NCI-H128 (cell line): Measurements from ENCODE around the gene SNX9.

Experiments used
- DNase-seq: peaks from one replicate; lab custom pipeline; 2025; ENCODE audit not compliant: unreplicated experiment; lab: John Stamatoyannopoulos, UW

SNX9 gene

DNA sequence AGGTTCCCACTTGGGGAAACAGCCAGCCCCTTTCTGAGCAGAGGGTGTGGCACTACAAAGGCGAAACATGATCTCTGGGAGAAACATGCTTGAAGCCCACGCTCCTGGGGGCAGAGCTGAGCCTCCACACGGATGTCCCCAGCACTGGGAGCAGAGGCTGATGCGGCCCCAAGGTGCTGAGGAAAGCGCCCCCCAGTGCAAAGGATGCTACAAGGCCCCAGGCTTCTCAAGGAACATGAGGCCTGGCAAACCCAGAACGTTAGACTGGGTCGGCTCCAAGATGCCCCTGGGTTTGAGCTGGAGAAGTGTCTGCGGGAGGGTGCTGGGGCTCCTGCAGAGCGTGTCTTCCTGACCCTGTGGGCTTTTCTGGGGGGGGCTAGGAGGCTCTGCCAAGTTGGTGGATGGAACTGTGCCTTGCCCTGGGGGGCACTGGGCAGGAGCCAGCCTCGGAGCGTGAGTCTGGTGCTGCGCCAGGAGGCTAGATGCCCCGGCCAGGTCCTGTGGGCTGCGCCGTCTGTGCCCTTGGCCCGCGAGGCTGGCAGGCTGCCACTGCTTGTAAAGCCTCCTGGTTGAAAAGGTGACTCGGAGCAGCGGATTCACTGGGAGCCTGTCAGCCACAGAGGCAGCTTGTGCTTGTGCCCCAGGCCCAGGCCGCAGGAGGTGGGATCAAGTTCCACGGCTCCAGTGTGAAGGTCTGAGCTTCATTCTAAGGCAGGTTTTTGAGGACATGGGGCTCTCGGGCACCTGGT lies 166.7 kb downstream of the SNX9 start:
- no peak for DNase-seq

DNA sequence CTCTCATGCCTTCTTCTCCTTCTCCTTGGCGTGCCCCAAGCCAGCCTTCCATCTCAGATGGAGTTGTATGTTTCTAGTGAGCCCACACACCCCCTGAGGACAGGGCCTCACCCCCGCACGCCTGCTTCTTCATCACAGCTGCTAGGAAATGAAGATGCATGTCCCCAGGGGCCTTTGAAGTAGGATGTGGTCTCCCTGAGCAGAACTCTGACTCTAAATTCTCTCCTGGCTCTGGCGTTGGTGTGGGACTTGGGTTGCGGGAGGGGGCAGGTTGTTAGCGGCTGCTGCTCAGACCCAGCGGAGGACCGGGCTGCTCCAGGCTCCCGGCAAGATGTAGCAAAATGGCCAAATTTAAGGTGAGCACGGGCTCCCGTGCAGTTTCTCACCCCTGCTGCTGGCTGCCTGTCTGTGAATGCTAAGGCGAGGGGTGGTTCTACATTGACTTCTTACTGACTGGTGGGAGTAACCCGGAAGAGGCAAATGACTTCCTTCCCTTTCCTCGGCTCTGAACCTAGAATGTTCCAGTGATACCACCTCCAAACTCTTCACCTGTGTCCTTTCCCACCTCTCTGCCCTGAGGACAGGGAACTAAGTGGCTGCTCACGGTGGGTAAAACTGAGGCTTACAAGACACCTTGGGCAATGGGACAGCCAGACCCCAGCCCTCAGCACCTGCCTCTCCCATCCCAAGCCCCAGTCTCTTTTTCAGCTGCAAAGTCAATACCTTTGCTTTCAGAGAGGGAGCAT lies 167.4 kb downstream of the SNX9 start:
- DNase-seq = no peak

- DNase-seq = no peak
Measured at GRCh38 chr6:157991067-157991432, 168.0 kb downstream of the SNX9 start.

GRCh38 chr6:157993076-157993475 lies 170.0 kb downstream of the SNX9 start:
- no peak for DNase-seq

DNA sequence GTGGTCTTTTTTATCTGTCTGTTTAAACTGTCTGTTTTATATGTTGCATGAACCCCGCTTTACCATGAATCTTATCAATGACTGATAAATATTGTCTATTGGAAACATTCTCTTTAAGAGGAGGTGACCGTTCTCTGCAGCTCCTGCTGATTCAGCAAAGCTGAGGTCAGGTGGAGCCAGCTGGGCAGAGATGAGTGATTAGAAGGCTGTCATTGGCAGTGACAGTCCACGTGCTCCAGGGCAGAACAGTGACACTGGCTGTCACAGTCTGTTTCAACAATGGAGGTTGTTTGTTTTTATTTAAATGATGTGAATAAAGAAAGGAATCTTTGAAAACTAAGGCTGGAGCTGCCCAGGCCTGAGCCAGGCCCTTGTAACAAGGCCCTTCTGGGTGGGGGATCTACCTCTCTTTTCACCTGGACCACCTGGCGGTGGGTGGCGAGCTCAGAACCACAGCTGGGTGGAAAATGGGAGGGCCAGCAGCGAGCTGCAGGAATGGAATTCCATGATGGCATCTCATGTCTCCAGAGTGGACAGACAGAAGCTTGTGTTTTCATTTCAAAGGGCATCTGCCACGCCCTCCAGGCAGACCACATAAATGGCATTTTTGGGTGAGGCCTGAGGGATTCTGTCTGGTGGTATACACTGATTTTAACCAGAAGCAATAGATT lies 171.2 kb downstream of the SNX9 start:
- no peak for DNase-seq
